Endodermal cell (in vitro differentiated cells): ENCODE data around the gene SVBP. TPM values are rescaled to one million over a fixed set of nuclear protein-coding genes. Genes with fewer than 3 reads are reported as not detected.

Source experiments
- DNase-seq: peaks from one replicate; pipeline ENCODE4 v3.0.0-alpha.2; 2017
- H3K27ac ChIP-seq: 2 replicates; pipeline ENCODE4 v1.5.1; 2013; ENCODE audit warnings: mild to moderate bottlenecking, low read depth, low read length, moderate library complexity
- H3K27me3 ChIP-seq: 2 replicates; pipeline ENCODE4 v1.6.1; 2013; ENCODE audit warnings: mild to moderate bottlenecking, low read length, moderate library complexity; ENCODE audit not compliant: insufficient read depth, control insufficient read depth, poor library complexity, severe bottlenecking
- H3K36me3 ChIP-seq: 2 replicates; pipeline ENCODE4 v1.7.0; 2013; ENCODE audit warnings: mild to moderate bottlenecking, low read length, moderate library complexity; ENCODE audit not compliant: control insufficient read depth, insufficient read depth
- H3K4me1 ChIP-seq: one replicate; pipeline ENCODE4 v1.7.0; 2013; ENCODE audit warnings: low read length; ENCODE audit not compliant: control insufficient read depth, insufficient read depth
- H3K4me3 ChIP-seq: 2 replicates; pipeline ENCODE4 v1.5.1; 2013; ENCODE audit warnings: mild to moderate bottlenecking, low read length, moderate library complexity
- H3K9ac ChIP-seq: 2 replicates; pipeline ENCODE4 v1.6.1; 2013; ENCODE audit warnings: mild to moderate bottlenecking, low read length, moderate library complexity; ENCODE audit not compliant: poor library complexity, severe bottlenecking; ENCODE audit errors: extremely low read depth
- H3K9me3 ChIP-seq: 2 replicates; pipeline ENCODE4 v1.6.1; 2013; ENCODE audit warnings: mild to moderate bottlenecking, low read length, moderate library complexity; ENCODE audit not compliant: control insufficient read depth
- H3K27ac Mint-ChIP-seq: 2 replicates; pipeline ENCODE4 v1.8.0; 2020; ENCODE audit warnings: mixed read lengths
- H3K27me3 Mint-ChIP-seq: 2 replicates; pipeline ENCODE4 v1.8.0; 2021; ENCODE audit warnings: mild to moderate bottlenecking, mixed read lengths; ENCODE audit not compliant: insufficient read depth
- H3K36me3 Mint-ChIP-seq: 2 replicates; pipeline ENCODE4 v1.8.0; 2020; ENCODE audit warnings: low read depth, mixed read lengths
- H3K4me1 Mint-ChIP-seq: 2 replicates; pipeline ENCODE4 v1.8.0; 2020; ENCODE audit warnings: mixed read lengths
- H3K4me3 Mint-ChIP-seq: 2 replicates; pipeline ENCODE4 v1.8.0; 2020; ENCODE audit warnings: mild to moderate bottlenecking, moderate library complexity, mixed read lengths
- H3K9me3 Mint-ChIP-seq: 2 replicates; pipeline ENCODE4 v1.8.0; 2020; ENCODE audit warnings: mild to moderate bottlenecking, mixed read lengths
- WGBS, 2 experiments: methylation state at CpG; one replicate each; pipeline versions ENCODE4 v1.1.5 to v1.1.7; 2013; ENCODE audit warnings: missing lambda C conversion rate in 2 of 2, mixed read lengths in 1 of 2; ENCODE audit not compliant: insufficient coverage in 1 of 2, insufficient read length in 1 of 2; 5-methylcytosine and 5-hydroxymethylcytosine counted together
- total RNA-seq, 2 donors: library from RNA; stranded (reverse); fragmentation: NEBNext Ultra II Directional in 1 of 2; extraction: Animal tissue kit (Norgen Biotek cat#: 25700) in 1 of 2; gene quantifications; 2 replicates in 1 of 2; 3 replicates in 1 of 2; pipeline ENCODE4 v1.2.1, GENCODE V29; 2021
- TF ChIP-seq, protein P1 (sequence below): fragments of 200-600 bp; sonication (generic); conservative IDR thresholded peaks from 2 replicates; pipeline ENCODE4 v1.5.0; 2021; ENCODE audit warnings: antibody characterized with exemption, mild to moderate bottlenecking

SVBP gene
- total RNA-seq, 2 donors from 2014 or later = 40.2 to 45.3 TPM

DNA sequence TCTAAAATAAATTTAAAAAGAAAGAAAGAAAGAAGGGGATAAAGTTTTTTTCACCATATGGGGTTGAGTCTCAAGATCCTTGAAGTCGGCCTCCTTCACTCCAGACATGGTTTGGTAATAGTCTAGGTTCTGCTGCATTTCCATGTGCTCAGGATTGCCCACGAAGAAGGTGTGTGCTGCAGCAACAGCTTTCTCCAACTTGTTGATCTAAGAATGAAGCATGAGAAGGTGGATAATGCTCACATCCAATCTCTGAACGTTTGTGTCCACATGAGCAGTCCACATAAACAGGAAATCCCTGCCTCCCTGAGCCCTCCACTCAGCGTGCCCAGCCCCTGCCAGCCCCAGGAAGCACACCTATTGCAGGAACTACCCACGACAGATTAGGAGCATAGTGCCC lies 54.9 kb downstream of the SVBP start:
- Mint-ChIP-seq H3K36me3 (peaks cover 23% of the 10 kb centered on the region), H3K4me1 (peaks cover 2% of the 10 kb centered on the region), H3K27ac (no peak overlapping the region), H3K9me3 (no peaks in the 10 kb centered on the region), H3K4me3 (no peak overlapping the region), H3K27me3 (no peaks in the 10 kb centered on the region)
- WGBS, 2 experiments = 92 to 93% methylated on average over 3 to 5 of the region's 5 CpGs
- Histone ChIP-seq H3K9ac (no peak overlapping the region), H3K27me3 (no peaks in the 10 kb centered on the region), H3K27ac (no peak overlapping the region), H3K4me1 (no peaks in the 10 kb centered on the region), H3K4me3 (no peak overlapping the region), H3K9me3 (no peaks in the 10 kb centered on the region), H3K36me3 (peaks cover 40% of the 10 kb centered on the region)
- DNase-seq = no peak
- TF ChIP-seq, protein P1, sequence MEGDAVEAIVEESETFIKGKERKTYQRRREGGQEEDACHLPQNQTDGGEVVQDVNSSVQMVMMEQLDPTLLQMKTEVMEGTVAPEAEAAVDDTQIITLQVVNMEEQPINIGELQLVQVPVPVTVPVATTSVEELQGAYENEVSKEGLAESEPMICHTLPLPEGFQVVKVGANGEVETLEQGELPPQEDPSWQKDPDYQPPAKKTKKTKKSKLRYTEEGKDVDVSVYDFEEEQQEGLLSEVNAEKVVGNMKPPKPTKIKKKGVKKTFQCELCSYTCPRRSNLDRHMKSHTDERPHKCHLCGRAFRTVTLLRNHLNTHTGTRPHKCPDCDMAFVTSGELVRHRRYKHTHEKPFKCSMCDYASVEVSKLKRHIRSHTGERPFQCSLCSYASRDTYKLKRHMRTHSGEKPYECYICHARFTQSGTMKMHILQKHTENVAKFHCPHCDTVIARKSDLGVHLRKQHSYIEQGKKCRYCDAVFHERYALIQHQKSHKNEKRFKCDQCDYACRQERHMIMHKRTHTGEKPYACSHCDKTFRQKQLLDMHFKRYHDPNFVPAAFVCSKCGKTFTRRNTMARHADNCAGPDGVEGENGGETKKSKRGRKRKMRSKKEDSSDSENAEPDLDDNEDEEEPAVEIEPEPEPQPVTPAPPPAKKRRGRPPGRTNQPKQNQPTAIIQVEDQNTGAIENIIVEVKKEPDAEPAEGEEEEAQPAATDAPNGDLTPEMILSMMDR = no peak

DNA sequence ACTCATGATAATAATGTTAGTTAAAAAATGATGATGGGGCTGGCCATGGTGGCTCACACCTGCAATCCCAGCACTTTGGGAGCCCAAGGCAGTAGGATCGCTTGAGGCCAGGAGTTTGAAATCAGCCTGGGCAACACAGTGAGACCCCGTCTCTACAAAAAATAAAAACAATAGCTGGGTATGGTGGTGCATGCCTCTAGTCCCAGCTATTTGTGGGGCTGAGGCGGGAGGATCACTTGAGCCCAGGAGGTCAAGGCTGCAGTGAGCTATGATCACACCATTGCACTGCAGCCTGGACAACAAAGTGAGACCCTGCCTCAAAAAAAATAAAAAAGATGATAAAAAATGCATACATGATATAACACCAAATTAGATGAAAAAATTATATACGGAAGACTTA lies 55.6 kb downstream of the SVBP start:
- Histone ChIP-seq H3K4me1 (no peaks in the 10 kb centered on the region), H3K27ac (no peak overlapping the region), H3K9me3 (no peaks in the 10 kb centered on the region), H3K4me3 (no peak overlapping the region), H3K36me3 (peaks cover 46% of the 10 kb centered on the region), H3K9ac (no peak overlapping the region), H3K27me3 (no peaks in the 10 kb centered on the region)
- Mint-ChIP-seq H3K9me3 (no peaks in the 10 kb centered on the region), H3K4me1 (peaks cover 2% of the 10 kb centered on the region), H3K27ac (no peak overlapping the region), H3K36me3 (peaks cover 27% of the 10 kb centered on the region), H3K4me3 (no peak overlapping the region), H3K27me3 (no peaks in the 10 kb centered on the region)
- WGBS, 2 experiments = 86 to 95% methylated on average over 3 of the region's 4 CpGs
- TF ChIP-seq, protein P1 = no peak
- DNase-seq = no peak

DNA sequence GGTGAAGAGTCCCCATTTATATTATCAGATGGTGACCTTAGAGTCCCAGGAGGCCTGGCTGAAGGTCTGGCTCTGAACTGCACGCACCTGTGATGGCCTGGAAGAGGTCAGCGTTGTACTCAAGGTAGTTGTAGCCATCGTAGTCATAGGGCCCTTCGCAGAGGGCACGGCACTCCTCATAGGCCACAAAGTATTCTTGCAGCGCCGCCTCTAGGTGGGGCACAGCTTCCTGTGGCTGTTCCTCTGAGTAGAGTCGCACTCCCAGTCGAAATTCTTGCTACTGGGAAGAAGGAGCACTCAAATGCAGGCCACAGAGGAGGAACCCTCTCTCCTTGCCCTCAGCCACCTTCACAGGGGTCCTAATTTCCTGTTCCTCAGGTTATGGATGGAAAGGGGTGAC lies 58.1 kb downstream of the SVBP start:
- no peak overlapping the region for H3K4me3 ChIP-seq
- H3K27me3 Mint-ChIP-seq = no peaks in the 10 kb centered on the region
- H3K36me3 Mint-ChIP-seq = peaks cover 50% of the 10 kb centered on the region
- no peak overlapping the region for H3K27ac ChIP-seq
- peak; percentile 80 for DNase-seq
- no peak overlapping the region for H3K4me3 Mint-ChIP-seq
- H3K36me3 ChIP-seq = peaks cover 71% of the 10 kb centered on the region
- H3K4me1 ChIP-seq = no peaks in the 10 kb centered on the region
- TF ChIP-seq, protein P1 = peak; percentile 53
- H3K27ac Mint-ChIP-seq = no peak overlapping the region
- WGBS, 2 experiments = 84 to 91% methylated on average over 7 to 9 of the region's 9 CpGs
- H3K4me1 Mint-ChIP-seq = no peaks in the 10 kb centered on the region
- no peaks in the 10 kb centered on the region for H3K9me3 Mint-ChIP-seq
- no peak overlapping the region for H3K9ac ChIP-seq
- no peaks in the 10 kb centered on the region for H3K9me3 ChIP-seq
- no peaks in the 10 kb centered on the region for H3K27me3 ChIP-seq
